Colonic mucosa (tissue), 4 donors: Measurements from ENCODE around the gene BSDC1. TPM values are rescaled to one million over a fixed set of nuclear protein-coding genes. Genes with fewer than 3 reads are reported as not detected.

ENCODE experiments used
- DNase-seq: peaks from one replicate; pipeline ENCODE4 v3.0.0-alpha.2; 2020
- H3K27ac ChIP-seq: fragments of 200-600 bp; one replicate; pipeline ENCODE4 v1.8.0; 2021
- H3K27me3 ChIP-seq: fragments of 200-600 bp; one replicate; pipeline ENCODE4 v1.8.0; 2021
- H3K36me3 ChIP-seq: fragments of 200-600 bp; one replicate; pipeline ENCODE4 v1.8.0; 2021
- H3K4me1 ChIP-seq: fragments of 200-600 bp; one replicate; pipeline ENCODE4 v1.8.0; 2021; ENCODE audit warnings: mild to moderate bottlenecking
- H3K4me3 ChIP-seq: fragments of 200-600 bp; one replicate; pipeline ENCODE4 v1.8.0; 2021
- H3K9ac ChIP-seq, 2 donors: one replicate each; pipeline ENCODE4 v1.7.0; 2013; ENCODE audit warnings: control low read depth in 2 of 2, low read depth in 2 of 2, low read length in 2 of 2
- H3K9me3 ChIP-seq: fragments of 200-600 bp; one replicate; pipeline ENCODE4 v1.8.0; 2021
- CTCF ChIP-seq: fragments of 200-600 bp; IDR thresholded peaks from one replicate; pipeline ENCODE4 v1.8.0; 2022; ENCODE audit warnings: antibody characterized with exemption, mild to moderate bottlenecking
- intact Hi-C: fragments of 100-400 bp; cut with DNase I; formaldehyde crosslinking; loops from one replicate; pipeline ENCODE4 v1.14.1; 2022
- total RNA-seq, 2 donors: library from RNA; stranded (reverse); fragmentation: NEBNext Ultra II Directional in 1 of 2; extraction: Animal tissue kit (Norgen Biotek cat#: 25700) in 1 of 2; gene quantifications; one replicate each; pipeline ENCODE4 v1.2.1, GENCODE V29; 2021
- donor health status: healthy.
- donor health status: DM: no; HTN: no; CAD: no.
- donor health status: DM: no; HTN: no; CAD: no.

The BSDC1 gene
- total RNA-seq, 2 donors from 2014 or later, result 65.7 to 76.8 TPM

GRCh38 chr1:32352831-32353383 is 41.3 kb downstream of the BSDC1 start:
- no peaks in the 10 kb centered on the region for H3K36me3 ChIP-seq
- H3K9me3 ChIP-seq, result no peaks in the 10 kb centered on the region
- TF ChIP-seq CTCF, result no peak
- no peak overlapping the region for H3K4me3 ChIP-seq
- H3K27ac ChIP-seq, result peak overlapping the region; percentile 6
- no peak overlapping the region for H3K9ac ChIP-seq
- intact Hi-C loops, result no loop called here
- no peaks in the 10 kb centered on the region for H3K27me3 ChIP-seq
- no peak for DNase-seq
- H3K4me1 ChIP-seq, result peaks cover 3% of the 10 kb centered on the region

GRCh38 chr1:32352239-32352745 is 41.9 kb downstream of the BSDC1 start:
- H3K36me3 ChIP-seq, result no peaks in the 10 kb centered on the region
- H3K4me1 ChIP-seq, result peaks cover 3% of the 10 kb centered on the region
- H3K9ac ChIP-seq, result peak overlapping the region; percentile 86 to 93
- H3K9me3 ChIP-seq, result no peaks in the 10 kb centered on the region
- intact Hi-C loops, result no loop called here
- H3K4me3 ChIP-seq, result peak overlapping the region; percentile 76
- TF ChIP-seq CTCF, result no peak
- H3K27ac ChIP-seq, result peak overlapping the region; percentile 73
- no peak for DNase-seq
- no peaks in the 10 kb centered on the region for H3K27me3 ChIP-seq

- H3K9ac ChIP-seq, result peak overlapping the region; percentile 86 to 93
- no peaks in the 10 kb centered on the region for H3K9me3 ChIP-seq
- no peaks in the 10 kb centered on the region for H3K36me3 ChIP-seq
- H3K27ac ChIP-seq, result peak overlapping the region; percentile 73
- peaks cover 3% of the 10 kb centered on the region for H3K4me1 ChIP-seq
- intact Hi-C loops, result no loop called here
- DNase-seq, result peak; percentile 94
- TF ChIP-seq CTCF, result no peak
- no peaks in the 10 kb centered on the region for H3K27me3 ChIP-seq
- peak overlapping the region; percentile 76 for H3K4me3 ChIP-seq
Observed at GRCh38 chr1:32351399-32352238, 42.6 kb downstream of the BSDC1 start.

GRCh38 chr1:32350785-32351398 is 43.3 kb downstream of the BSDC1 start:
- Histone ChIP-seq H3K4me3 (peak overlapping the region; percentile 76), H3K9me3 (no peaks in the 10 kb centered on the region), H3K27ac (peak overlapping the region; percentile 73), H3K27me3 (no peaks in the 10 kb centered on the region), H3K36me3 (no peaks in the 10 kb centered on the region), H3K4me1 (peaks cover 3% of the 10 kb centered on the region), H3K9ac (peak overlapping the region in 1 of 2 donors; percentile 66)
- intact Hi-C loops, result no loop called here
- peak; percentile 79 for DNase-seq
- peak; percentile 42 for TF ChIP-seq CTCF

GRCh38 chr1:32349211-32349708 is 45.0 kb downstream of the BSDC1 start:
- Histone ChIP-seq H3K9ac (no peak overlapping the region), H3K4me3 (no peak overlapping the region), H3K36me3 (no peaks in the 10 kb centered on the region), H3K4me1 (peaks cover 3% of the 10 kb centered on the region), H3K27me3 (no peaks in the 10 kb centered on the region), H3K9me3 (no peaks in the 10 kb centered on the region), H3K27ac (no peak overlapping the region)
- intact Hi-C loops, result no loop called here
- DNase-seq, result no peak
- TF ChIP-seq CTCF, result no peak
